GM18909 (cell line): ENCODE measurements around the gene NBEA.

Experiments used
- ATAC-seq: cut with Tn5 transposase; IDR thresholded peaks from one replicate; pipeline ENCODE4 v1.9.1; 2021; ENCODE audit warnings: mild to moderate bottlenecking; ENCODE audit not compliant: unreplicated experiment, poor library complexity

The NBEA gene

DNA sequence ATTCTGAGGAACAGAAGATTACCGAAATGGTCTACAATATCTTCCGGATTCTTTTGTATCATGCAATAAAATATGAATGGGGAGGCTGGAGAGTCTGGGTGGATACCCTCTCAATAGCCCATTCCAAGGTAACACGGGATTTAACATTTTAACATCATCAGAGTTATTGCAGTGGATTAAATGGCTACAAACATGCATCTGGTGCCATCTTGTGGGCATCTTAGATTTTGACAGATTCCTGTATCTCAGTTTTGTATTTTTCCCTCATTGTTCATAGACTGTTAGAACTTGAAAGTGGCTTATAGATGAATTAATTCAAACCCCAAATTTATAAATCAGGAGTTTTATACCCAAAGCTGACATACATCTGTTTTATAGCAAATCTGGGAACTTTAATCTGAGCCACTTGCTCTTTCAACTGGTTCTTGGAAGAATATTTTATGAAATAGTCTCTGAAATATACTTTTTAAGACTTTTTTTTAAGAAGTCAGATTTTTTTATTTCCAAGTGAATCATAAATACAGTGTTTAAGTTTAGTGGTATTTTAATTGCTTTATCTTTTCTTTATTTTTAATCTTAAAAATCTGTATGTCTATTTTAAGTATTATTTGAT is 215.2 kb downstream of the NBEA start:
- peak; percentile 68 for ATAC-seq

DNA sequence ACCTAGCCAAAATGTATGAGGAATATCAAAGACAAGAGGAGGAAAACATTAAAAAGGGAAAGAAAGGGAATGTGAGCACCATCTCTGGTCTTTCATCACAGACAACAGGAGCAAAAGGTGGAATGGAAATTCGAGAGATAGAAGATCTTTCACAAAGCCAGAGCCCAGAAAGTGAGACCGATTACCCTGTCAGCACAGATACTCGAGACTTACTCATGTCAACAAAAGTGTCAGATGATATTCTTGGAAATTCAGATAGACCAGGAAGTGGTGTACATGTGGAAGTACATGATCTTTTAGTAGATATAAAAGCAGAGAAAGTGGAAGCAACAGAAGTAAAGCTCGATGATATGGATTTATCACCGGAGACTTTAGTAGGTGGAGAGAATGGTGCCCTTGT is 217.0 kb downstream of the NBEA start:
- ATAC-seq, result no peak

DNA sequence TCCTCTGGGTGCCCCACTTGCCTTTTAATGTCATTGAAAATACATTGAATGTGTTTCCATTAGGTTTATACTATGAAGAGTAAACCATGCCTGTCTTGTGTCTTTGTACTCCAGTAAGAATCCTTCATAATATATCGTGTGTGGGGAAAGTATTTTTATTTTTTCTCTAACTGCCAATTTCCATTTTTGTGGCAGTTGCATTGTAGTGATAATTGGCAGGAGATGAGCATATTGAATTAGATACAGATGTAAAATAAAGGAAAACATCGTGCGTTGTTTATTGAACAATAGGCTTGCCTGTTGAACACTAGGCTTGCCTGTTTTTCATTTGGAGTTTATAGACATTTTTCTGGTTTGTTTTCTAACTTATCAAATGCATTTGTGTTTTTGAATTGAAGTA is 218.8 kb downstream of the NBEA start:
- no peak for ATAC-seq

DNA sequence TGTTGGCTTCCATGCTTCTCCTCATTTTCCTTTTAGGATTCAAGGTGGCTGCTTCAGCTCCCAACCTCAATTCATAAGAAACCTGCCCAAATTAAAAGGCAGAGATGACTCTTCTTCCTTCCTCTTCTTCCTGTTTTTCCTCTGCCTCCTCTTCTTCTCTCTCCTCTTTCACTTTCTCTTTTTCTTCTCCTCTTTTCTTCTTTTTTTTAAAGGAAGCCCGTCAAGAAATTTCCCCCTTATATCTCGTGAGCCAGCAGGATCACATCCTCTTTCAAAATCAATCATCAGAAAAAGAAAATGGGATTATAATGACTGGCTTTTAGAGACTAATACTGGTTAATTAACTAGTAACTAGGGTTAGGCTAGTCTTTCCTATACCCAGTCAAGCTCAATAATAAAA is 220.3 kb downstream of the NBEA start:
- no peak for ATAC-seq

DNA sequence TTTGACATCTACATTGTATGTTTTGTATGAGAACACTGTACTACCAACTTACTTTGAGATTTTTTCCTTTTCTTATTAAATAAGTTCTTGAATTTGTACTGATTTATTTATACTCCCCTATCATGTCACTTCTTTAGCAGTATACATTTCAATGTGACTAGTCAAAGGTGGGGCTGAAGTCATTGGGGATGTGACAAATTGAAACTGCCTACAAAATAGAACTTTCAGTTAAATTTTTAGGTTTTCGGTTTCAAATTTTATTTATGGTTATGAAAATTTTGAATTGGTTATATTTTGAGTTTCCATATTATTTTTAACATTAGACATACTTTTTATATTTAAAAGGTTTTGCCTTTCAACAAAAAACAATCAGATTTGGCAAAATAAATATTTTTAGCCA is 221.6 kb downstream of the NBEA start:
- ATAC-seq, result peak; percentile 59

DNA sequence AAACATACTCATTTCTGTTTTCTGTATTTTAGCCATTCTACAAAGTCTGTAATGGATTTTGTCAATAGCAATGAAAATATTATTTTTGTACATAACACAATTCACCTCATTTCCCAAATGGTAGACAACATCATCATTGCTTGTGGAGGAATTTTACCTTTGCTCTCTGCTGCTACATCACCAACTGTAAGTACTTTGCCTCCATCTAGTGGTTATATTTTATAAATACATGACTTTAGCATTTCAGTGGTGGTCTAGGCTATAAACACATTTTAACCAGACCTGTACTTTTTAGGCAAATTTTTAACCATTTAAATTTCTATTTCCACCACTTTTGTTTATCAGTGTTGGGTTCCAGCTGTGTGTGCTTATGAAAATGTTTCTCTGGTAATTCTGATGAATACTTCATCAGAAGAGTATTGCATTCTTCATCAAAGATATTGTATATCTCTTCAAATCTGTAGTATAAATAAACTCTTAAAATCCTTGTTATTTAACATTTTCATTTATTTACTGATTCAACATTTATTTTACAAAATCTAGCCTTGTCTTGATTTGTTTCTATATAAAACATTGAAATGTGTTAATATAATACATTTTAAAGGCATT is 222.4 kb downstream of the NBEA start:
- ATAC-seq, result peak; percentile 83

DNA sequence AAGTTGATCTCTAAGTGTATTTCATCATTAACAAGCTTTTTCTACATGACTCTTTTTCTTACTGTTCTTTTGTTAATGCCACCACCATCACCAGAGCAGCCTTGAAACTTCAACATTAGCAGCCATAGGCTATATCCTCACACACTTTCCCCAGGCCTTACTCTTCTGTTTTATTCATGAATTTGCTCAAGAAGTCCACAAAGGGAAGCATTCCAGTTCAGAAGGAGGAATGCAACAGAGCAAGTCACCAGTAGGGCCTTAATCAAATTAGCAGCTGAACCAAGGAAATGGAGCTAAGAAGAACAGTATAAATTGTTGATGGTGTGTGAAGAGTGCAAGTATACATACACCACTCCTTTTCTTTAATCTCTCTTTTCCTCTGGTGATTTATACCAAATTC is 223.1 kb downstream of the NBEA start:
- no peak for ATAC-seq

DNA sequence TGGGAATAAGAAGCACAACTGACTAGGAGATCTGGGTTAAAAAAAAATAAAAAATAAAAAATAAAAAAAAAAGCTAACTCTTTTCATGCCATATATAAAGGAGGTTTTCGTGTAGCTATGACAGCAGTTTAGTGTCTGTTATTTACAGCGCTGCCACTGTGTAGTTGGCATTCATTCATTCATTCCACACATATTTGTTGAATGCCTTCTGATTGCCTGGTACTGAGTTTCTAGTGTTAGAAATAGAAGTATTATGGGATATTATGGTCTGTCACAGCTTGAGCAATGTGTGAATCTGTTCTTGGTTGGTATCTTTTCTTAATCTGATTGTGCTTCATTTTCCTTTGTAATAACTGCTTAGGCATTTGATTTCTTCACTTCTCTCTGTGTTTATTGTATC is 237.4 kb downstream of the NBEA start:
- ATAC-seq, result no peak

DNA sequence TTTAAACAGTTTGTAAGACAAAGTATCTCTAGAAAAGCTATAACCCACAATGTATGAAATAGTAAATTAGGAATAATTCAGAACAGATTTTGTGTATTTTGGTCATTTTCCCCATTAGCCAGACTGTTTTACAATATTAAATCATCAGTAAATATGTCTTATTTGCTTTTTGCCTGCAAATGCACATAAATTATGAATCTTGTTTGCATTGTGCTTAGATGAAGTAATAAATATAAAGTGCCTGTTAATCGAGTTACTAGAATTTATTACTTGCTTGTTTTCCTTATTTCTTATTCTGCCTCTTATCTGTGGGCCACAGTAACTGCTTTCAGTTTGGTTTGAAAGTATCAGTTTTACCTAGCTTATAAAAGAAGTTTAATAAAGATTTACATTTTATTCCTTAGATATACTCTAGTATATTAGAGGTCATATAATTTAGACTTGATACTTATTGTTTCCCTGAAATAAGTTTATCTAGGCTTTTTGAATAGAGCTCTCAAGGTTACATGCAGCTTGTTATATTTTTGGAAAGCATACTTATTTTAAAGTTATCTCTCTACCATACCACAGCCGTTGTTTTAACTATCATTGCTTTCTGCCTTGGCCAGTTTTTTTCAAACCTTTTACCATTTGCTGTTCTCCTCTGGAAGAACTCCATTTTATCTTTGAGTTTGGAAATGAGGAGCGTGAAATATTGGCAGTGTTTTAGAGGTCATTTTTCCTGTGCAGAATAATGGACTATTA is 238.0 kb downstream of the NBEA start:
- ATAC-seq, result no peak

DNA sequence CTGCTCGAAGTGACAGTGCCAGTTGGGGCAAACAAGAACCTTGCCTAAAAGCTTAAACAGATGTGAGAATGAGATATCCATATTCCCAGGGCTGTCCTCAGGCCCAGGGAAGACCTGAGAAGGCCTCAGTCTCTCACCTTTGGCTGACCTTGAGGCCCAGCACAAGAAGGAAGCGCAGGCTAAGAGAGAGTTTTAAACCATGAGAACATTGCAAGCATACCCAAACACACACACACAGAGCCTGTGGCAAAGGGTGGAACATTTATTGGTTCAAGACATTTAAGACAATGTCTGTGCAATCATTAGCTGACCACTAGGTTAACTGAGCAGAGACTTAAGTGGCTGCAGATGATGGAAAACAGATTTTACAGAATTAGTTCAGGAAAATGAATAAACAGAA is 248.2 kb downstream of the NBEA start:
- ATAC-seq, result no peak

DNA sequence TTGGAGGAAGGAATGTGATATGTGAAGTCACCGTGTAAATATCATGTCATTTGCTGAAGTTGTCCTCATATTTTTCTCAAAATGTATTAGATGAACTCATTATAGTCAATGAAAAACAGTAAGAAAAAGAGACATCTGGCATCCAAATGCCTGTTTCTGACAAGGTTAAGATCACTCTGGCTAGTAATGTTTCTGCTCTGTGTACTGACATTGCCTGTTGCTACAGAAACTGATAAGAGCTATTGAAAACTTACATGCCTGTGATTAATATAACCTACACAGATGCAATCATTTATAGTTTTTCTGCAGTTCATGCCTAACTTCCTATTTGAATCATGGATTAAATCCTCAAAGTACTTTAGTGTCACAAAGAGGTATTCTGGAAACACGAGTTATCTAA is 249.8 kb downstream of the NBEA start:
- ATAC-seq, result no peak

DNA sequence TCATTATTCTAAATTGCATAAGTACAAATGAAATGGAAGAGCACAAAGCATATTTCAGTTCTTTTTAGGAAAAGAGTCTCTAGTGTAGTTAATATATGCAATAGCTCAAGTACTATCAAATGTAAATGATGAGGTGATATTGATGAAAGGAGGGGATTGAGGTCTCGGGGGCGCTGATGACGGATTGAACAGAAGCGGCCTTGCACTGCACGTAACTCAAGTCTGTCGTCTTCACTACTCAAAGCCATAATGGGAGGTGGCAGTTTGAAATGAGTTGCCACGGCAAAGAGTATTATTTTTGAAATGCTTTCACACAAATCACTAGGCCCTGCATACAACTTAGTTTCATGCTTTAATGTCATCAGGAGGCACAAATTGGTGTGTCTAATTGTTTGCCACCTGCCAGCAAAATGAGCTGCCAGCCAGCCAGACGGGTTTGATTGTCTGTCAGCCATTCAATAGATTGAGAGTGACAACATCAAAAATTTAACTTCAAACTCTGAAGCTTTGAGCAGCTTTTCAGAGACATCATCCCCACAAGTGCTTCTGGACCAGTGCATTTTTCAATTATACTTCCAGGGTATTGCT is 256.6 kb downstream of the NBEA start:
- ATAC-seq, result no peak

DNA sequence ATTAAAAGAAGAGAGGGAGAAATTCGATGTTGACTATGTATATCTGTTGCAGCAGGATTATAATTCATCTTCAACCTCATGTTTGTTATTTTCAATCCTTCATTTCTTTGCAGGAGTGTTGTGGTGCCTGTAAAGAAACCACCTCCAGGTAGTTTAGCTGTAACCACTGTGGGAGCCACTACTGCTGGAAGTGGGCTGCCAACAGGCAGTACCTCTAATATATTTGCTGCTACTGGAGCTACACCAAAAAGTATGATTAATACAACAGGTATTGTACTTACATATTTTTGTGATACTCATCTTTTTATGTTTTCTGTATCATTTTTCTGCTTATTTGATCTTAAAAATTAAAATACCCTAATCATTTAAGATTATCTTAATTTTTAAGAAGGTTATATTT is 266.5 kb downstream of the NBEA start:
- ATAC-seq, result no peak

DNA sequence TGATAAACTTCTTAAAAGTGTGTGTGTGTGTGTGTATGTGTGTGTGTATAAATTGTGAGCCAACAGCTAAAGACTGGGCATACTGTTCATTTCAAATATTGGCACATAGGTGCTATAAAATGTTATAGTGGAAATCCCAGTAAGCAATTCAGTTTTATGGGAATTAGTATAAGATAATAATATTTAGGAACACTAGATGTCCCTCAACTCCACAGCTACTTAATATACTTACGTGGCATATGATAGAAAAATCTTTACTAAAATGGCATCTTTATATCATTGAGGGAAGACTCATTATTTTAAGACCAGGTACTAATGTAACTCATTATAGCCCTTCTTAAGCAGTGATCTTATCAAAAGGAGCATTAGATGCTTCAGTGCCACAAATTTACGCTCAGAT is 268.2 kb downstream of the NBEA start:
- no peak for ATAC-seq

DNA sequence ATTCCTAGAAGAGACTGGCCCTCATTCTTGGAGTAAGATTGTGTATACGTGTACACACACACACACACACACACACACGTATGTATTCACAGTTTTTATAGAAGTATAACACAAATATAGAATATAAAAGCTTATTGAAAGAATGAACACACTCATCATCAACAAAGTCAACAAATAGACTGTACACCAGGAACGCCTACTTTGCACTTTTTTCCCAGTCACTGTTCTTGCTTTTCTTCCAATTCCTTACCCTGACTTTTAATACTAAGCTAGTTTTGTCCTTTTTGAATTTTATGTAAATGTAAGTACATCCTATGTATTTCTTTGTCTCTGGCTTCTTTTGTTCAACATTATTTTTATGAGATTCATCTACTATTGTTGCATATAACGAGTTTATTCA is 269.9 kb downstream of the NBEA start:
- no peak for ATAC-seq

DNA sequence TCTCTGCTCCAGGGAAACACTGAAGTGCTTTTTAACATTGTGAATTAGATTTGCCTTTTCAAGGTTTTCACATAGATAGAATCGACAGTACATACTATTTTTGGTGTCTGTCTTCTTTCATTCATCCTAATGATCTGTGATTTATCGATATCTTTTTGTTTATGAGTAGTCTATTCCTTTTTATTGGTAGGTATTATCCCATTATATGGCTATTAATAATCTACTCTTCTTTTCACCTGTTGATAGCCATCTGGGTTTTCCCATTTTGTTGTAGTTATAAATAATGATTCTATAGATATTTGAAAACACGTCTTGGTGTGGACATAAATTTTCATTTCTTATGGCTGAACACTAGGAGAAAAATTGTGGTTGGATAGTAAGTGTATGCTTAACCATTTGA is 271.8 kb downstream of the NBEA start:
- no peak for ATAC-seq

DNA sequence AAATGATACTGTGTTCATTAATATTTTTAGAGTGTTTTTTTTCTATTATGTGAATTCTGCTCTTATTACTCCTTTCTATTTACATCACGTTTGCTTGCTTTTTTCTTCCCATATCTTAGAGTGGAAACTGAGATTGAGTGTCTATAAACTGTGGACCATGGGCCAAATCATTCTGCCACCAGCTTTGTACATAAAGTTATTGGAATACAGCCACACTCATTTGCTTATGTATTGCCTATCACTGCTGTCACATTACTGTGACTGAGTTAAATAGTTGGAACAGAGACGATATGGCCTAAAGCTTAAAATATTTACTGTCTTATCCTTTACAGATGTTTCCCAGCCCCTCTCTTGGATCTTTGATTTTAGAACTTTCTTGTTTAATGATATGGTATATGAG is 274.1 kb downstream of the NBEA start:
- ATAC-seq, result no peak

DNA sequence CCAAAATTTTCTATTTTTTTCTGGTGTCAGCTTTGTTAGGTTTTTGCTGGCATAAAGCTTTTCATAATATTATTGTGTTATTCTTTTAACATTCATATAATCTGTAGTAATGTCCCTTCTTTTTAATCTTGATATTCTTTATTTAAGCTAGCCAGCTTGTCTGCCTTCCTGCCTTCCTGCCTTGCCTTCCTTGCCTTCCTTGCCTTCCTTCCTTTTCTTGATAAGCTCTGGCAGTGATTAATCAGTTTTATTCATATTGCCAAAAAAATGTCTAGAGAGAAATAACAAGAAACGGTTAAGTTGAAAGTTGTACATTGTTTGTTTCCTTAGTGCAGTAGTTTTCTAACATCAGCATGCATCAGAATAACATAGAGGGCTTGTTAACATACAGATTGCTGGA is 277.0 kb downstream of the NBEA start:
- ATAC-seq, result no peak

DNA sequence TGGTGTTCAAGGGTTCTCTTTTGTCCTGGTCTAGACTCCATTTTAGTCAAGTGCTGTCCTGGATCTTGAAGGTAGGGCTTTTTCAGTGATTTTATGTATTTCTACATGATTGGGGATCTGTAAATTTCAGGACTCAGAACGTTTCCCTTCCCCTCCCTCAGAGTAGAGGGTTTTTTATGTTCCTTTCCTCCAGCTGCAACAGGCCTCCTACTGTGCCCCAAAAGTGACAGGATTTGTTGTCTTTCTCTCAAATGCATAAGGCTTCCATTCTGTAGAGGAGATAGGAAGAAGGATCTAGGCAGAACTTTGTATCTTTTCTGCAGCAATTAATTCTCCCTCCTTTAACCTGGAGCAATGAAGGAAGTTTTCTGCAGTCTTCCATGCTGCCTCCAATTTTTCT is 283.1 kb downstream of the NBEA start:
- ATAC-seq, result no peak

DNA sequence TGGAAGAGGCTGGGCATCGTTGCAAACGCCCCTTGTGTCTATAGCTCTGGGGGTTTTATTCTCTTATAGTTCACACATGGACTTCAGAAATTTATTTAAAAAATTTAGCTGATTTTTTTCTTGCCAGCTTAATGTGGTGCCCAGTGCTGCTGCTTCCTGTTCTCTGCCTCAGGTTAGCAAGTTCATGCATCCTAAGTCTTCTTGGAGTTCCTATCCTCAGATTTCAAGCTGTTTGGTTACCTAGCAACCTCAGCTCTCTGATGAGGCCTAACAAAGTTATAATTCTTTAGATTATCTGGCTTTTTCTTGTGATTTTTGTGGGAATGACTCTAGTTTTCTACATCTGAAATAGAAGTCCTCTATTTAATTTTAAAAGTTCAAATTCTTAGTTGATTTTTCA is 283.5 kb downstream of the NBEA start:
- no peak for ATAC-seq

DNA sequence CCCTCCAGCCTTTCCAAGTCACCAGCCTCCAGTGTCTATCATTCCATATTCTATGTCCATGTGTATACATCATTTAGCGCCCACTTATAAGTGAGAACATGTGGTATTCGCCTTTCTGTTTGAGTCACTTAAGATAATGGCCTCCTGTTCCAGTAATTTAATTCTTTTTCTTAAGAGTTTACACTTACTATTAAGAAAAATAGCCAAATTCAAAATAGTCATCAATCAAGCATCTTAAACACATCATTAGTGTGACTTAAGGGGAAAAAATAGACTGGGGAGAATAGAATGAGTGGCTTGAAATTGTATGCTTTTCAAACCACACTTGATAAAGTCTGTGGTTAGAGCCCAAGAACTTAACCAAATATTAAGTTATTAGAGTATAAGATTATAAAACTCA is 286.5 kb downstream of the NBEA start:
- no peak for ATAC-seq

DNA sequence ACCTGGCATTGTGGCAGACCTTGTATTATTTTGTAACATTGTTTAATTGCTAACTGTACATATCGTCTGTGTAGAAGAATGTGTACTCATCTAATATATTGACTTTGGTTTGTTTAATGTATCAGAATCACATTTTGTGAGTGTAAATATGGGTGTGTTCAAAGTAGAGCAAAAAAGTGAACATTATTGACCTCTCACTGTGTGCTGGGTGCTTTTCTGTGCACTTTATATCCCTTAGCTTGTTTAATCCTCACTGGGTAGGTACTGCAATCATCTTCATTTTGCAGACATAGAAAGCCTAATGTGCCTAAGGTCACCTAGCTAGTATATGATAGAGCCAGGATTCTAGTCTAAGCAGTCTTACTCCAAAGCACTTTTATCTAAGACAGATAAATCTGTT is 289.4 kb downstream of the NBEA start:
- ATAC-seq, result no peak
